ENCODE data around the gene FCMR. TPM values are rescaled to one million over a fixed set of nuclear protein-coding genes. Genes with fewer than 3 reads are reported as not detected.

The FCMR gene
- total RNA-seq, 4 donors from 2014 or later: 2.5 to 3.3 (median 3.2) TPM; not detected in 1

- Histone ChIP-seq H3K27me3 (peaks cover 0 to under 1% (median 0%) of the 10 kb centered on the region in 4 donors), H3K9me3 (peaks cover 0 to 9% (median 0%) of the 10 kb centered on the region in 4 donors), H3K27ac (replicated peaks in 1 of 4) (no peak overlapping the region), H3K4me3 (no peak overlapping the region), H3K36me3 (no peaks in the 10 kb centered on the region), H3K4me1 (no peaks in the 10 kb centered on the region)
- no peak for TF ChIP-seq EP300 (IDR thresholded peaks at IDR 0.05)
- TF ChIP-seq POLR2AphosphoS5 (IDR thresholded peaks at IDR 0.05): no peak
- TF ChIP-seq POLR2A (IDR thresholded peaks at IDR 0.05; ENCODE audit: low read depth): no peak
- no peak for TF ChIP-seq CTCF (IDR thresholded peaks at IDR 0.05)
- intact Hi-C loops (cut with DNase I): no loop called here
- 74% methylated on average over 4 of the region's 4 CpGs for WGBS
- no peak for DNase-seq (ENCODE audit: extremely low spot score)
Observed at GRCh38 chr1:206952171-206952570, 30.4 kb upstream of the FCMR start.

- TF ChIP-seq EP300 (IDR thresholded peaks at IDR 0.05) (no peak), POLR2A (IDR thresholded peaks at IDR 0.05; ENCODE audit: low read depth) (no peak), CTCF (IDR thresholded peaks at IDR 0.05) (no peak), POLR2AphosphoS5 (IDR thresholded peaks at IDR 0.05) (no peak)
- no peak overlapping the region for H3K4me3 ChIP-seq
- no peaks in the 10 kb centered on the region for H3K36me3 ChIP-seq
- WGBS: 85% methylated on average over 4 of the region's 4 CpGs
- no peak overlapping the region for H3K27ac ChIP-seq (replicated peaks in 1 of 4)
- H3K27me3 ChIP-seq: peaks cover 0 to 7% (median 0%) of the 10 kb centered on the region in 4 donors
- intact Hi-C loops (cut with DNase I): no loop called here
- DNase-seq (ENCODE audit: extremely low spot score): no peak
- H3K9me3 ChIP-seq: peaks cover 0 to 9% (median 0%) of the 10 kb centered on the region in 4 donors
- H3K4me1 ChIP-seq: no peaks in the 10 kb centered on the region
Observed at GRCh38 chr1:206951318-206952100, 29.8 kb upstream of the FCMR start.

- H3K4me3 ChIP-seq: no peak overlapping the region
- TF ChIP-seq POLR2A (IDR thresholded peaks at IDR 0.05; ENCODE audit: low read depth) (no peak), CTCF (IDR thresholded peaks at IDR 0.05) (no peak), EP300 (IDR thresholded peaks at IDR 0.05) (no peak), POLR2AphosphoS5 (IDR thresholded peaks at IDR 0.05) (no peak)
- H3K27ac ChIP-seq (replicated peaks in 1 of 4): no peak overlapping the region
- H3K4me1 ChIP-seq: no peaks in the 10 kb centered on the region
- no peak for DNase-seq (ENCODE audit: extremely low spot score)
- intact Hi-C loops (cut with DNase I): no loop called here
- H3K9me3 ChIP-seq: peaks cover 0 to 9% (median 0%) of the 10 kb centered on the region in 4 donors
- H3K36me3 ChIP-seq: no peaks in the 10 kb centered on the region
- 89% methylated on average over 5 of the region's 5 CpGs for WGBS
- H3K27me3 ChIP-seq: peaks cover 0 to 21% (median 0%) of the 10 kb centered on the region in 4 donors
Observed at GRCh38 chr1:206949641-206950040, 27.9 kb upstream of the FCMR start.

GRCh38 chr1:206949208-206949607 is 27.5 kb upstream of the FCMR start:
- intact Hi-C loops (cut with DNase I): no loop called here
- peaks cover 0 to 9% (median 0%) of the 10 kb centered on the region in 4 donors for H3K9me3 ChIP-seq
- H3K36me3 ChIP-seq: no peaks in the 10 kb centered on the region
- WGBS: 71% methylated on average over 4 of the region's 4 CpGs
- no peak overlapping the region for H3K4me3 ChIP-seq
- TF ChIP-seq EP300 (IDR thresholded peaks at IDR 0.05): no peak
- peaks cover 0 to 23% (median 0%) of the 10 kb centered on the region in 4 donors for H3K27me3 ChIP-seq
- H3K4me1 ChIP-seq: no peaks in the 10 kb centered on the region
- no peak overlapping the region for H3K27ac ChIP-seq (replicated peaks in 1 of 4)
- DNase-seq (ENCODE audit: extremely low spot score): no peak

- TF ChIP-seq EP300 (IDR thresholded peaks at IDR 0.05): no peak
- TF ChIP-seq CTCF (IDR thresholded peaks at IDR 0.05): no peak
- no peak for TF ChIP-seq POLR2AphosphoS5 (IDR thresholded peaks at IDR 0.05)
- no peak for TF ChIP-seq POLR2A (IDR thresholded peaks at IDR 0.05; ENCODE audit: low read depth)
- intact Hi-C loops (cut with DNase I): no loop called here
- Histone ChIP-seq H3K27ac (replicated peaks in 1 of 4) (no peak overlapping the region), H3K36me3 (no peaks in the 10 kb centered on the region), H3K9me3 (peaks cover 0 to 9% (median 0%) of the 10 kb centered on the region in 4 donors), H3K4me3 (no peak overlapping the region), H3K27me3 (peaks cover 0 to 23% (median 0%) of the 10 kb centered on the region in 4 donors), H3K4me1 (no peaks in the 10 kb centered on the region)
- WGBS: 78% methylated on average over 3 of the region's 3 CpGs
- no peak for DNase-seq (ENCODE audit: extremely low spot score)
Observed at GRCh38 chr1:206947255-206947654, 25.5 kb upstream of the FCMR start.
